SKM-1 (cell line): ENCODE data around the gene BTBD8.

Experiments
- DNase-seq: peaks from one replicate; lab custom pipeline; 2025; ENCODE audit not compliant: unreplicated experiment; lab: John Stamatoyannopoulos, UW

The BTBD8 gene

DNA sequence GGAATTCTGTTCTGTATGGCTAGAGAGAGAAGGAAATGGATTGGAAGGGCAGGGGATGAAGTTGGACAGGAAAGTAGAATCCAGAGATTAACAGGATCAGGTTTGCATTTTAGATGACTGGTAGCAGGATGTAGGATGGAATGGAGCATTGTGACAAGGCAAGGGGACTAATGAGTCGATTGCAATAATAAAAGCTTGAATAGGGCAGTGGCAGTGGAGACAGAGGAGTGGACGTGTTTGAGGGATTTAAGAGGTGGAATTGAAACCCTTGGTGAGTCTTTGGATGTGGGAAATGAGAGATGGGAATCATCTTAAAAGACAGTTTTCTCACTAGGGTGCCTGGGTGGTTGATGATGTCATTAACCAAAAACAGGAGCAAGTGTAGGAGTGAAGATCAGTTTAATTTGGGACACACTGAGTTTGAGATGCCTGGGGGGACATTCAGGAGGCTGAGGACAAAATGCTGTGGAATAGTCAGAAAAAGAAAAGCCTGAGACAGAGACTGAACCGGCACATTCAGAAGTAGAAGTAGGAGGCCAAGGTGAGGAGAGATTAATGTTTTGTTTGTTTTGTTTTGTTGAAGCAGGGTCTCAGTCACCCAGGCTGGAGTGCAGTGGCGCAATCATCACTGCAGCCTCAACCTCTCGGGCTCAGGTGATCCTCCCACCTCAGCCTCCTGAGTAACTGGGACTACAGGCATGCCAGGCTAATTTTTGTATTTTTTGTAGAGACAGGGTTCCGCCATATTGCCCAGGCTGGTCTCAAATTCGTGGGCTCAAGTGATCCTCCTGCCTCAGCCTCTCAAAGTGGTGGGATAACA lies 108.5 kb downstream of the BTBD8 start:
- DNase-seq = no peak

DNA sequence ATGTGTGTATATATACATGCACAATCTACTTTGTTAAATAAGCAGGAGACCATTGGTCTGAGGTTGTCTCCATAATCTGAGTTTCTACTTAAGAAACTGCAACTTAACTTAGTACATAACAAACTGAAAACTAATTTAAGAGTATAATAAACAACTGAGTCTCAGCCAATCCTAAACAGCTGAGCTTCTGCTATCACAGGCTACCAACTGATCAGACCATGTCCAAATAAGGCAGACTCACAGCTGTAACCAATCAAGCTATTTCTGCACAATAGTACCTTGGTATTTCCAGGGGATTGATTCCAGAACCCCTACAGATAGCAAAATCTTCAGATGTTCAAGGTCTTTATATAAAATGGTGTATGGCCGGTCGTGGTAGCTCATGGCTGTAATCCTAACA lies 111.6 kb downstream of the BTBD8 start:
- DNase-seq = no peak

GRCh38 chr1:92192246-92192645 lies 112.1 kb downstream of the BTBD8 start:
- DNase-seq = no peak

GRCh38 chr1:92194511-92194910 lies 114.4 kb downstream of the BTBD8 start:
- DNase-seq = peak; percentile 8

DNA sequence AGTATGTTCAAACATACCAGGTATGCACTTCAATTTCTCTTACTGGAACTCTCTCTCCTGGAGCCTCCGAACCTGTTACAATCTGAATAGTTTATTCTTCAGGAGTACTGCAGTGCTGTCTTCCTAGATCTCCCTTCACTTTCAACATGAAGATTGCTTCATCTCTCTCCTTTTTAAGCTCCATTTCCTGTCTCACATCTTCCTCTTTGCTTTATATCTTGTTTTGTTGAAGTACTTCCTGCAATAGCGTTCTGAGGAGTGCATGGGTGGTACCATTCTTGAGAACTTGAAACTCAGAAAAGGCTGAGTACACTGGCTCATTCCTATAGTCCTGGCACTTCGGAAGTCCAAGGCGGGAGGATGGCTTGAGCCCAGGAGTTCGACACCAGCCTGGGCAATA lies 121.8 kb downstream of the BTBD8 start:
- peak; percentile 80 for DNase-seq

- DNase-seq = no peak
Measured at GRCh38 chr1:92203105-92203504, 123.0 kb downstream of the BTBD8 start.

DNA sequence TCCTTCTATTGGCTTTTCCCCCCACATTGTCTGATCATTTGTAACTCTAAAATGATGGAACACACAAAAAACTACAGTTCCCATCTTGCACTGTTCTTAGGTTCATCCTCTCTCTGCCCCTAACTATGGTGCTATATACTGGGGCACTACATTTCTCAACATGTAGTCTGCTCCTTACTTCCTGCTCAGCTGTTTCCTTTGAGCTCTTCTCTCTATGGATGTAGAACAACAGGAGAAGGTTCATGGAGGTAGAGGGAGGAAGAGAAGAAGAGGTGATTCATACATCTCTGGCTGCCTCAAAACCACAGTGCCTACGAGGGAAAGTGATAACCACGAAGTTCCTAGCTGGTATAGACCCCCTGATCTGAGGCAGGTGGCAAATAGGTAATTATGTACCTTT lies 130.6 kb downstream of the BTBD8 start:
- DNase-seq = peak; percentile 30

GRCh38 chr1:92211166-92211565 lies 131.0 kb downstream of the BTBD8 start:
- DNase-seq = no peak

GRCh38 chr1:92217721-92218120 lies 137.6 kb downstream of the BTBD8 start, which contains the start of gene C1orf146:
C1orf146 (plus strand) TSS chr1:92217915; CDS start chr1:92231421, 13,506 bp downstream.
- DNase-seq = no peak

GRCh38 chr1:92218559-92218958 lies 138.4 kb downstream of the BTBD8 start:
- no peak for DNase-seq

GRCh38 chr1:92219028-92219427 lies 138.9 kb downstream of the BTBD8 start:
- no peak for DNase-seq

DNA sequence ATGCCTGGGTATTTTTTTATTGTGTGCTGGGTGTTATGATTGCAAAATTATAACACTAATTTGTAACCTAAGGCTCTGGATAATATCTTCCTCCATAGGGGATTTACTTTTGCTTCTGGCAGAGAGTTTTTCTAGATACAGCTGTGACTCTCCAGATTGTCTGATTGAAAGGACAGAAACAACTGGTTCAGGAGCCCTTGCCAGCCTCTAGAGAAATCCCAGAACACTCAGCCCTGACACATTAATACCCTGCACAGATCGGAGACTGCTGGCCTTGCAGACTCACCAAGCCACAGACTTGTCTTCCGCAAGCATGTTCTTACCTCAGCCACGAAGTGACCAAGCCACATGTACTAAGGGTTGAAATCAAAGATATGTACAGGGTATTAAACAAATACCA lies 148.3 kb downstream of the BTBD8 start:
- DNase-seq = no peak

- no peak for DNase-seq
Measured at GRCh38 chr1:92230736-92231135, 150.6 kb downstream of the BTBD8 start.
